Fibroblast of the conjunctiva (primary cell): ENCODE measurements around the gene TRMT13.
"Not testable (repeated sequence)": the region's sequence is repeated elsewhere in the genome, so short reads cannot be mapped to it uniquely, and the experiment has no call there.

Source experiments
- DNase-seq: peaks from one replicate; pipeline ENCODE4 v3.0.0-alpha.2; 2010; ENCODE audit warnings: low read depth

TRMT13 gene

DNA sequence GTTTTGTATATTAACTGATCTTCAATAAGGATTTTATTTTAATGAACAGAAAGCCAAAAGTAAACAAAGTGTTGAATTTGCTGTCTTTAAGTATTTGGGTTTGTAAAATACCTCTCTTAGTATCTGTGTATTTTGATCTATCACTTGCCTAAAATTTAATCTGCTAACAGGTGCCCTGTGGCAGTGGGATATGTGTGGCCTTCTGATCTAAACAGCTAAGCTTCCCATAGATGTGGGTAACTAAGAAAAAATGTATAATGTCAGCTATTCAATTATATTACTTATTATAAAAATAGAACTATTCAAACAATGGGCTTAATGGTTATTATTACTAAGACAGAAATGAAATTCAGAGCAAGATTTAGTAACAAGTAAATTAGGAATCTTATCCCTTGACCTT, 29.9 kb downstream of the TRMT13 start:
- DNase-seq = no peak

DNA sequence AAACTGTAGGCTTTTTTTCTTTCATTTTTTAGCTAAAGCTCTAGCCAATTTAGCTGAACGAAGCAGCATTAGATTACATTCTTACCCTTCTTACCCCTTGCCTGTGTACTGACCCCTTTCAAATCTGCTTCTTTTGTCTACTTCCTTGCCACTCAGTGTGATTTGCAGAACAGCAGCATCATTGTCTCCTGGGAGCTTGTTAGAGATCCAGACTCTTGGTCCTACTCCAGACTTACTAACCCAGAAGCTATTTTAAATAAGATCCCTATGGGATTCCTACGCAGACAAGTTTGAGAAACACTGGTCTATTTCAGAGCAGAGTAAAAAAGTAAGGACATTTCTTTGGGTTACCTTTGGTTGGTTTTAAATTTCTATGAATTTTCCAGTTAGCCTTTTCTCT, 31.3 kb downstream of the TRMT13 start:
- DNase-seq = peak; percentile 73

DNA sequence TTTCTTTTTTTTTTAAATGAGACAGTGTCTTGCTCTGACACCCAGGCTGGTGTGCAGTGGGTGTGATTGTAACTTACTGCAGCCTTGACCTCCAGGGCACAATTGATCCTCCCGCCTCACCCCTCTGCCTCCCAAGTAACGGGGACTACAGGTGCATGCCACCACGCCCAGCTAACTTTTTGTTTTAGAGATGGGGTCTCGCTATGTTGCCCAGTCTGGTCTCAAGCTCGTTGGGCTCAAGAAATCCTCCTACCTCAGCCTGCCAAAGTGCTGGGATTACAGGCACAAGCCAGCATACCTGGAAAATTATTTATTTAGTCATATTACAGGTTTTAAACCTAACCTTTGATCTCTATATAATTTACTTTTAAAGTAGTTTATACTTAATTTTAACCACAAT, 31.7 kb downstream of the TRMT13 start:
- no peak for DNase-seq

DNA sequence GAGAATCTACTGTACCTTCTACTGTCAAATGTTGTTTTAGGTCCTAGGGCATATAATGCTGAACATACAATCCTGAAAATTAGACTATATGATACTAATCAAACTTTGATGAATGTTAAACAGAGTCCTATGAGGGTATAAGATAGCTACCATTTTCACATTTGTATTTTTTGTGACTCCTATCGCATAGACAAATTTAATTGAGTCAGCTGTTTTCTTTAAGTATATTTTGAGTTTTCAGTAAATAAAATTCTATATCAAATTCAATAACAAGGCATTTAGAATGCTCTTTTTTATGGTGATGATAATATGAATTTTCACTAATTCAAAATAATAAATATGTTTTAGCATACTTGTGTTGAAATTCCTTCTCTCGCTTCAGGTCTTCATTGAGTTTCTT, 35.1 kb downstream of the TRMT13 start:
- DNase-seq = no peak

GRCh38 chr1:100177295-100178041, 44.5 kb downstream of the TRMT13 start:
- no peak for DNase-seq

DNA sequence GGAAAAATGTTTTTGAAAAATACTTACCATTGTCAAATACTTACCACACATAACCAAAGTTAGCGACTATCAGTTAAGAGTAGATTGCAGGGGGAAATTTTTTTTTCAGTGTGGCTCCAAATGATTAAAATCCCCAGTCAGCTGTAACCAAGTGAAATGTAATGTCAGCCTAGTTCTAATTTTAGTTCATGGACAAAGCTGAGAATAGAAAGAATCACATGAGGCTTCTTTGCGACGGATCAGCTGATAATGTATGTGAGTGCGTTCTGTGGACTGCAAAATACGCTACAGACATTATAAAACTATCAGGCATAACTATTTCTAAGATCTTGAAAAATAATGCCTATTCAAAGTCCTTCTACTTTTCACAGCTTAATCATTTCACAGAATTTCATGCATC, 45.1 kb downstream of the TRMT13 start, which contains the start of gene LRRC39:
LRRC39 (minus strand) TSS at position 166 of the 400 bp plus-strand sequence. CDS start 9,740 bp downstream, outside the sequence.
- no peak for DNase-seq

DNA sequence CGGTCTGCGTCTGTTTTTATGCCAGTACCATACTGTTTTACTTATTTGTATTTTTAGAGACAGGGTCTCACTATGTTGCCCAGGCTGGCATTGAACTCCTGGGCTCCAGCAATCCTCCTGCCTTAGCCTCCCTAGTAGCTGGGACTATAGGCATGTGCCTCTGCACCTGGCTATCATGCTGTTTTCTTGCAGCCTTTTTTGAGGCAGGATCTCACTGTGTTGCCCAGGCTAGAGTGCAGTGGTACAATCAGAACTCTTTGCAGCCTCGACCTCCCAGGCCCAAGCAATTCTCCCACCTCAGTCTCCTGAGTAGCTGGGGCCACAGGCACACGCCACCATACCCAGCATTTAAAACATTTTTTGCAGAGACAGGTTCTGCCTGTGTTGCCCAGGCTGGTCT, 50.4 kb downstream of the TRMT13 start:
- no peak for DNase-seq

DNA sequence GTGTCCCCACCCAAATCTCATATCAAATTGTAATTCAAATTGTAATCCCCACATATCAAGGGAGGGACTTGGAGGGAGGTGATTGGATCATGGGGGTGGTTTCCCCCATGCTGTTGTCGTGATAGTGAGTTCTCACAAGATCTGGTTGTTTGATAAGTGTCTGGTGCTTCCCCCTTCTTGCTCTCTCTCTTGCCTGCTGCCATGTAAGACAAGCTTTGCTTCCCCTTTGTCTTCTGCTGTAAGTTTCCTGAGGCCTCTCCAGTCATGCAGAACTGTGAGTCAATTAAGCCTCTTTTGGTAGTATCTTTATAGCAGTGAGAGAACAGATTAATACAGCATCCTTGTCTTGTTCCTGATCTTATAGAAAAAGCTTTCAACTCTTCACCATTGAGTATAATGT, 51.6 kb downstream of the TRMT13 start:
- no peak for DNase-seq

DNA sequence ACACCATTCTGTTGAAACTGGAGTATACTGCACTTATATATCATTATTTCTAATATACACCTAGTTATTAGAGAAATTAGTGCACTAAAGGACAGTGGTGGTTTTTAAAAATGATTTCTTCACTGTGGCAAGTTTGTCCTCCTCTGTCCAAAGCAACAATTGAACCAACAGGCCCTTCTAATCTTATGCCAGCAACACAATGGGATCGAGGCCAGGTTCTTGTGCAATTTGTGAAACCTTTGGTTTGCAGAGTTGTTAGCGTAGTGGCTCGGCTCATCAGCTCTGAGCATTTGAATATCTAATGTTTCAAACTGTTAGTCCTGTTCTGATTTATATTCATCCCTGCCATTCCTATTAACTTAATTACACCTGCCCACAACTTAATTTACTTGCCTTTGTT, 54.9 kb downstream of the TRMT13 start:
- peak; percentile 30 for DNase-seq

GRCh38 chr1:100188617-100189016, 55.7 kb downstream of the TRMT13 start:
- peak; percentile 2 for DNase-seq

DNA sequence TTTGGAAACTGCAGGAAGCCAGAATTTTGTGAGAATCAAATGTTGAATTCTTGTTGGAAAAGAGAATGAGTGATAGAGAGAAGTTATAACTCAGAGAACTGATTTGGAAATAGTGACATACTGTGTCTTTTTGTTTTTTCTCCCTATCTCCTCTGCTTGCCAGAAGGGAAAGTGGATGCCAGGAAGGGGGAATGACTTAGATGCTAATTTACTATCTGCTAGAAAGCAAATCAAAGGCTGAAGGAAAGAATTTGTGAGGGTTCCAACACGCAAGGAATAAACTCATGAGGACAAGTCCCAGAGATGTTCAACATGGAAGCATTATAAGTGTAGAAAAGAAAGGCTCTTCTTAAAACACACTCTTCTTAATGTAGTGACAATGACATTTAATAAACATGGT, 65.6 kb downstream of the TRMT13 start:
- DNase-seq = no peak

DNA sequence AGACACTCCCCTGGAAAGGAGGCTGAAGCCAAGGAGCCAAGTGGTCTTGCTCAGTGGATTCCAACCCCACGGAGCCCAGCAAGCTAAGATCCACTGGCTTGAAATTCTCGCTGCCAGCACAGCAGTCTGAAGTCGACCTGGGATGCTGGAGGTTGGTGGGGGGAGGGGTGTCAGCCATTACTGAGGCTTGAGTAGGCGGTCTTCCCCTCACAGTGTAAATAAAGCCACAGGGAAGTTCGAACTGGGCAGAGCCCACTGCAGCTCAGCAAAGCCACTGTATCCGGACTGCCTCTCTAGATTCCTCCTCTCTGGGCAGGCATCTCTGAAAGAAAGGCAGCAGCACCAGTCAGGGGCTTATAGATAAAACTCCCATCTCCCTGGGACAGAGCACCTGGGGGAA, 67.1 kb downstream of the TRMT13 start:
- not testable (repeated sequence) for DNase-seq
